DMS 273 (cell line): ENCODE measurements around the gene DAP3.
"Not testable (repeated sequence)": the region's sequence is repeated elsewhere in the genome, so short reads cannot be mapped to it uniquely, and the experiment has no call there.

Experiments used
- DNase-seq: peaks from one replicate; lab custom pipeline; 2025; ENCODE audit not compliant: unreplicated experiment; lab: John Stamatoyannopoulos, UW

DAP3 gene

GRCh38 chr1:155689081-155689607 is at the start of gene DAP3:
Gene DAP3, plus strand, starts transcription at chr1:155689091. Its CDS starts 20,689 bp downstream, at chr1:155709780.
- DNase-seq = not testable (repeated sequence)

GRCh38 chr1:155640367-155640766 is 48.5 kb upstream of the DAP3 start:
- DNase-seq = no peak

GRCh38 chr1:155642559-155643180 is 46.2 kb upstream of the DAP3 start:
- peak; percentile 15 for DNase-seq

GRCh38 chr1:155643230-155643629 is 45.7 kb upstream of the DAP3 start:
- DNase-seq = no peak

- DNase-seq = peak; percentile 34
These were observed 43.8 kb upstream of the DAP3 start for GRCh38 chr1:155645034-155645598.

- DNase-seq = no peak
These were observed 43.2 kb upstream of the DAP3 start for GRCh38 chr1:155645648-155646047.

- DNase-seq = no peak
These were observed 42.6 kb upstream of the DAP3 start for GRCh38 chr1:155646307-155646706.

GRCh38 chr1:155648207-155649147 is 40.4 kb upstream of the DAP3 start:
- peak; percentile 64 for DNase-seq

GRCh38 chr1:155649676-155650075 is 39.2 kb upstream of the DAP3 start:
- DNase-seq = no peak

GRCh38 chr1:155650231-155650757 is 38.6 kb upstream of the DAP3 start:
- peak; percentile 43 for DNase-seq

GRCh38 chr1:155651861-155652661 is 36.8 kb upstream of the DAP3 start:
- peak; percentile 46 for DNase-seq

- DNase-seq = no peak
These were observed 35.9 kb upstream of the DAP3 start for GRCh38 chr1:155652951-155653350.

- DNase-seq = peak; percentile 43
These were observed 31.4 kb upstream of the DAP3 start for GRCh38 chr1:155657463-155657862.

- DNase-seq = peak; percentile 8
These were observed 27.7 kb upstream of the DAP3 start for GRCh38 chr1:155661239-155661638.

GRCh38 chr1:155669233-155670162 is 19.4 kb upstream of the DAP3 start:
- DNase-seq = no peak

- no peak for DNase-seq
These were observed 17.1 kb upstream of the DAP3 start for GRCh38 chr1:155671750-155672149.

GRCh38 chr1:155673003-155673402 is 15.9 kb upstream of the DAP3 start:
- DNase-seq = no peak

GRCh38 chr1:155678027-155678426 is 10.9 kb upstream of the DAP3 start:
- no peak for DNase-seq

GRCh38 chr1:155678992-155679391 is 9.9 kb upstream of the DAP3 start:
- not testable (repeated sequence) for DNase-seq
